GM19463 (cell line): ENCODE measurements around the gene PTPRA.
"Not testable (repeated sequence)": the region's sequence is repeated elsewhere in the genome, so short reads cannot be mapped to it uniquely, and the experiment has no call there.

Source experiments
- ATAC-seq: cut with Tn5 transposase; IDR thresholded peaks from one replicate; pipeline ENCODE4 v1.9.1; 2021; ENCODE audit warnings: mild to moderate bottlenecking, moderate library complexity; ENCODE audit not compliant: unreplicated experiment

PTPRA gene

GRCh38 chr20:2991532-2991931, 118.3 kb downstream of the PTPRA start:
- ATAC-seq: no peak

- ATAC-seq: no peak
Observed at GRCh38 chr20:2993250-2993649, 120.0 kb downstream of the PTPRA start.

GRCh38 chr20:2995796-2996195, 122.5 kb downstream of the PTPRA start:
- no peak for ATAC-seq

GRCh38 chr20:2998728-2999127, 125.4 kb downstream of the PTPRA start:
- ATAC-seq: no peak

- ATAC-seq: no peak
Observed at GRCh38 chr20:3000852-3001523, 127.7 kb downstream of the PTPRA start.

GRCh38 chr20:3003416-3003815, 130.1 kb downstream of the PTPRA start:
- ATAC-seq: no peak

GRCh38 chr20:3010985-3011723, 137.9 kb downstream of the PTPRA start:
- ATAC-seq: no peak

- no peak for ATAC-seq
Observed at GRCh38 chr20:3011752-3012151, 138.5 kb downstream of the PTPRA start.

- ATAC-seq: no peak
Observed at GRCh38 chr20:3013771-3014170, 140.5 kb downstream of the PTPRA start.

- no peak for ATAC-seq
Observed at GRCh38 chr20:3014179-3014578, 140.9 kb downstream of the PTPRA start.

GRCh38 chr20:3014662-3015061, 141.4 kb downstream of the PTPRA start:
- ATAC-seq: no peak

- not testable (repeated sequence) for ATAC-seq
Observed at GRCh38 chr20:3015302-3015701, 142.0 kb downstream of the PTPRA start.

GRCh38 chr20:3021327-3021726, 148.0 kb downstream of the PTPRA start:
- ATAC-seq: no peak

- no peak for ATAC-seq
Observed at GRCh38 chr20:3021777-3022176, 148.5 kb downstream of the PTPRA start.

- not testable (repeated sequence) for ATAC-seq
Observed at GRCh38 chr20:3022559-3023490, 149.5 kb downstream of the PTPRA start.

GRCh38 chr20:3027987-3028386, 154.7 kb downstream of the PTPRA start:
- no peak for ATAC-seq

- ATAC-seq: no peak
Observed at GRCh38 chr20:3031524-3032147, 158.4 kb downstream of the PTPRA start.

- no peak for ATAC-seq
Observed at GRCh38 chr20:3032624-3033023, 159.3 kb downstream of the PTPRA start.

GRCh38 chr20:3037654-3038053, 164.4 kb downstream of the PTPRA start:
- no peak for ATAC-seq

GRCh38 chr20:3038454-3038853, 165.2 kb downstream of the PTPRA start:
- no peak for ATAC-seq

- ATAC-seq: no peak
Observed at GRCh38 chr20:3039426-3039825, 166.1 kb downstream of the PTPRA start.
